A549 (cell line): ENCODE data around the gene RASGRP1. TPM values are rescaled to one million over a fixed set of nuclear protein-coding genes. Genes with fewer than 3 reads are reported as not detected.

Experiments
- ATAC-seq, 2 experiments: fragments of 200-7000 bp in 1 of 2; fragments of >200 bp in 1 of 2; cut with Nextera tagmentation in 1 of 2; cut with Tn5 transposase in 1 of 2; 3 replicates each; pipeline versions ENCODE4 v1.8.0 to v1.9.1; 2018 to 2020; ENCODE audit warnings: mild to moderate bottlenecking in 1 of 2, moderate library complexity in 1 of 2
- CTCF ChIA-PET: fragments of 300-600 bp; sonication (Branson Sonifier 250); formaldehyde crosslinking; extraction: SDS; loops from one replicate; lab custom pipeline; 2021; ENCODE audit warnings: antibody characterized with exemption, inconsistent platforms; lab: Yijun Ruan, JAX
- POLR2A ChIA-PET: fragments of 350-600 bp; formaldehyde crosslinking; extraction: SDS; loops from one replicate; lab custom pipeline; 2021; ENCODE audit warnings: antibody characterized with exemption, inconsistent platforms; lab: Yijun Ruan, JAX
- DNase-seq, 2 experiments: peaks; one replicate each; pipeline versions ENCODE4 v3.0.0 to v3.0.0-alpha.2; 2011 to 2016; ENCODE audit warnings: low read depth in 1 of 2, low spot score in 1 of 2
- FAIRE-seq: peaks from 2 replicates; lab custom pipeline; 2011; peaks lifted over from hg19 to GRCh38; lab: Jason Lieb, UNC
- H3K27ac ChIP-seq, 2 experiments: fragments of >200 bp; sonication (Bioruptor Twin); formaldehyde crosslinking; 3 replicates each; pipeline ENCODE4 v1.5.1; 2016 to 2017
- H3K4me1 ChIP-seq: fragments of >200 bp; sonication (Bioruptor Twin); formaldehyde crosslinking; 3 replicates; pipeline ENCODE4 v1.6.1; 2016
- H3K4me2 ChIP-seq: fragments of >200 bp; sonication (Bioruptor Twin); formaldehyde crosslinking; 3 replicates; pipeline ENCODE4 v1.6.1; 2016
- H3K4me3 ChIP-seq: fragments of >200 bp; sonication (Bioruptor Twin); formaldehyde crosslinking; 3 replicates; pipeline ENCODE4 v1.5.1; 2016
- H3K9me3 ChIP-seq: fragments of >200 bp; sonication (Bioruptor Twin); formaldehyde crosslinking; 3 replicates; pipeline ENCODE4 v1.6.1; 2016
- BCL3 ChIP-seq: fragments of >200 bp; sonication (Bioruptor Twin); formaldehyde crosslinking; IDR thresholded peaks from 3 replicates; pipeline ENCODE4 v1.6.1; 2016
- CHD2 ChIP-seq: fragments of 150-350 bp; IDR thresholded peaks from 2 replicates; pipeline ENCODE4 v1.6.1; 2014; ENCODE audit warnings: low read length; ENCODE audit not compliant: partially characterized antibody
- GATA3 ChIP-seq: IDR thresholded peaks from 2 replicates; pipeline ENCODE4 v1.6.1; 2012; ENCODE audit warnings: borderline replicate concordance
- HDAC2 ChIP-seq: fragments of 200-600 bp; sonication (generic); IDR thresholded peaks from 2 replicates; pipeline ENCODE4 v1.6.1; 2016
- HEYL ChIP-seq: fragments of 250-450 bp; sonication (Bioruptor Pico); IDR thresholded peaks from 2 replicates; pipeline ENCODE4 v1.8.0; 2021; ENCODE audit warnings: mild to moderate bottlenecking, moderate library complexity
- HOXA7 ChIP-seq: fragments of 250-450 bp; sonication (Bioruptor Pico); IDR thresholded peaks from 2 replicates; pipeline ENCODE4 v1.5.0; 2020; ENCODE audit warnings: mild to moderate bottlenecking, moderate library complexity
- JUN ChIP-seq, 2 experiments: fragments of >200 bp; sonication (Bioruptor Twin); formaldehyde crosslinking; IDR thresholded peaks; 2 replicates in 1 of 2; 3 replicates in 1 of 2; pipeline ENCODE4 v1.6.1; 2016 to 2017
- JUNB ChIP-seq: fragments of >200 bp; sonication (Bioruptor Twin); formaldehyde crosslinking; IDR thresholded peaks from 2 replicates; pipeline ENCODE4 v1.6.1; 2016
- KDM1A ChIP-seq: fragments of 200-600 bp; sonication (generic); IDR thresholded peaks from 2 replicates; pipeline ENCODE4 v1.6.1; 2016; ENCODE audit warnings: low read depth, mild to moderate bottlenecking
- MAX ChIP-seq: IDR thresholded peaks from 2 replicates; pipeline ENCODE4 v1.6.1; 2012
- MAZ ChIP-seq: fragments of 150-350 bp; IDR thresholded peaks from 2 replicates; pipeline ENCODE4 v1.6.1; 2014; ENCODE audit warnings: antibody characterized with exemption, low read depth, low read length, borderline replicate concordance
- MYC ChIP-seq: IDR thresholded peaks from 2 replicates; pipeline ENCODE4 v1.6.1; 2012; ENCODE audit warnings: mild to moderate bottlenecking, inconsistent platforms, low read length, improper control_type of control experiment, borderline replicate concordance
- NFE2L2 ChIP-seq: fragments of 150-350 bp; conservative IDR thresholded peaks from 2 replicates; pipeline ENCODE4 v1.6.1; 2014; ENCODE audit warnings: low read length
- PHF8 ChIP-seq: fragments of 200-600 bp; sonication (generic); IDR thresholded peaks from 2 replicates; pipeline ENCODE4 v1.6.1; 2016; ENCODE audit warnings: low read depth, mild to moderate bottlenecking, antibody characterized with exemption, moderate library complexity, borderline replicate concordance
- POLR2A ChIP-seq: IDR thresholded peaks from 2 replicates; pipeline ENCODE4 v1.6.1; 2012; ENCODE audit warnings: mild to moderate bottlenecking, low read length
- POLR2AphosphoS2 ChIP-seq: conservative IDR thresholded peaks from 2 replicates; pipeline ENCODE4 v1.6.1; 2012; ENCODE audit warnings: low read length, improper control_type of control experiment, inconsistent platforms
- RAD21 ChIP-seq, 2 experiments: fragments of >200 bp in 1 of 2; sonication (Bioruptor Twin) in 1 of 2; formaldehyde crosslinking in 1 of 2; IDR thresholded peaks in 1 of 2; conservative IDR thresholded peaks in 1 of 2; 2 replicates in 1 of 2; 3 replicates in 1 of 2; pipeline ENCODE4 v1.6.1; 2012 to 2018; ENCODE audit warnings: inconsistent platforms in 1 of 2
- RARB ChIP-seq: fragments of 250-450 bp; sonication (Bioruptor Pico); IDR thresholded peaks from 2 replicates; pipeline ENCODE4 v1.8.0; 2021; ENCODE audit warnings: mild to moderate bottlenecking, moderate library complexity
- RFX5 ChIP-seq: fragments of 450-650 bp; IDR thresholded peaks from 2 replicates; pipeline ENCODE4 v1.7.1; 2014; ENCODE audit warnings: antibody characterized with exemption, mild to moderate bottlenecking, moderate library complexity
- RNF2 ChIP-seq: fragments of 200-600 bp; sonication (generic); IDR thresholded peaks from 2 replicates; pipeline ENCODE4 v1.6.1; 2016; ENCODE audit warnings: low read depth, mild to moderate bottlenecking, antibody characterized with exemption, moderate library complexity, borderline replicate concordance
- SMC3 ChIP-seq: fragments of >200 bp; sonication (Bioruptor Twin); formaldehyde crosslinking; IDR thresholded peaks from 3 replicates; pipeline ENCODE4 v1.6.1; 2018; ENCODE audit warnings: inconsistent platforms
- SREBF2 ChIP-seq: fragments of 450-650 bp; IDR thresholded peaks from 2 replicates; pipeline ENCODE4 v1.6.1; 2014; ENCODE audit warnings: mild to moderate bottlenecking, moderate library complexity
- USF2 ChIP-seq: fragments of 450-650 bp; IDR thresholded peaks from 2 replicates; pipeline ENCODE4 v1.6.1; 2014; ENCODE audit warnings: antibody characterized with exemption
- ZNF302 ChIP-seq: fragments of 250-450 bp; sonication (Bioruptor Pico); IDR thresholded peaks from 2 replicates; pipeline ENCODE4 v1.9.0; 2021; ENCODE audit warnings: inconsistent platforms, mild to moderate bottlenecking, moderate library complexity
- ZSCAN20 ChIP-seq: fragments of 250-450 bp; sonication (Bioruptor Pico); IDR thresholded peaks from 2 replicates; pipeline ENCODE4 v1.8.0; 2022; ENCODE audit warnings: mild to moderate bottlenecking, moderate library complexity
- WGBS: methylation state at CpG from one replicate; pipeline ENCODE4 v1.1.6; 2017; ENCODE audit errors: missing lambda C conversion rate; 5-methylcytosine and 5-hydroxymethylcytosine counted together
- polyA plus RNA-seq, 4 experiments: library from polyadenylated mRNA; depleted of rRNA in 3 of 4; stranded (reverse); fragments of >200 nt; fragmentation: RNase III in 1 of 4; extraction: RNeasy Plus Mini Kit Qiagen cat#74134 plus additional on column Dnase treatment in 1 of 4; gene quantifications; 2 replicates in 3 of 4; 3 replicates in 1 of 4; pipeline ENCODE4 v1.2.3, GENCODE V29; 2011 to 2017
- TF ChIP-seq, protein P1 (sequence below): IDR thresholded peaks from 2 replicates; pipeline ENCODE4 v1.6.1; 2012; ENCODE audit warnings: low read depth, borderline replicate concordance
- TF ChIP-seq, protein P2 (sequence below): fragments of 150-350 bp; IDR thresholded peaks from 2 replicates; pipeline ENCODE4 v1.6.1; 2014; ENCODE audit warnings: low read depth, mild to moderate bottlenecking, low read length
- TF ChIP-seq, protein P3 (sequence below): IDR thresholded peaks from 2 replicates; pipeline ENCODE4 v1.6.1; 2012

RASGRP1 gene
- polyA plus RNA-seq, 2 of the 4 experiments (the other 2 are of a cell fraction): 0.70 to 1.2 TPM

DNA sequence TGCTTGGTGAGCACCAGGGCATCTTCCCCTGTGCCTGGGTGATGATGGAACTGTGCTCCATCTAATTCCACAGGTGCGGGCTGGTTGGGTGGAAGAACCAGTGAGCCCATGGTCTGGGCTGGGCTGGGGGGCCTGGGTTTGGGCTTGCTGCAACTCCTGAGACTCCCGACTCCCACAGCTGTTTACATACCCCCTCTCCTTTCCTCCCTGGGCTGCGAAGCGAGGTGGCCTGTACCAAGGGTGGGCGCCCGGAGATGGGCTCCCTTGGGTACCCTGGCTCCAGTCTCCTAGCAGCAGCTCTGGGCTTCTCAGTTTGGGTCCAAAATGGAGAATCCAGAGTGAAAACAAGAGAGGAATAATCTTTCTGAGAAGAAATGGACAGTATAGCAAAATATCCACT is 105.1 kb downstream of the RASGRP1 start:
- CTCF ChIA-PET: interaction anchor here (1.0 to 1.8 kb wide), 3 partner anchors 15 to 105 kb away, joined by 3 to 5 read pairs (median 3); partner anchors contain the start of gene RASGRP1
- TF ChIP-seq, protein P1, sequence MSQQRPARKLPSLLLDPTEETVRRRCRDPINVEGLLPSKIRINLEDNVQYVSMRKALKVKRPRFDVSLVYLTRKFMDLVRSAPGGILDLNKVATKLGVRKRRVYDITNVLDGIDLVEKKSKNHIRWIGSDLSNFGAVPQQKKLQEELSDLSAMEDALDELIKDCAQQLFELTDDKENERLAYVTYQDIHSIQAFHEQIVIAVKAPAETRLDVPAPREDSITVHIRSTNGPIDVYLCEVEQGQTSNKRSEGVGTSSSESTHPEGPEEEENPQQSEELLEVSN: no peak
- TF ChIP-seq HOXA7 (CRISPR knock-in tag): no peak
- TF ChIP-seq ZNF302 (CRISPR knock-in tag): no peak
- no peak for TF ChIP-seq HDAC2
- no peak for TF ChIP-seq HEYL
- no peak for TF ChIP-seq JUNB
- no peak for TF ChIP-seq SREBF2
- TF ChIP-seq POLR2AphosphoS2: no peak
- TF ChIP-seq RAD21 (conservative IDR thresholded peaks at IDR 0.05 in 1 of 2, IDR thresholded peaks at IDR 0.05 in 1 of 2): no peak
- no peak for TF ChIP-seq ZSCAN20
- no peak for TF ChIP-seq MAX
- TF ChIP-seq USF2: no peak
- TF ChIP-seq SMC3: no peak
- TF ChIP-seq, protein P2, sequence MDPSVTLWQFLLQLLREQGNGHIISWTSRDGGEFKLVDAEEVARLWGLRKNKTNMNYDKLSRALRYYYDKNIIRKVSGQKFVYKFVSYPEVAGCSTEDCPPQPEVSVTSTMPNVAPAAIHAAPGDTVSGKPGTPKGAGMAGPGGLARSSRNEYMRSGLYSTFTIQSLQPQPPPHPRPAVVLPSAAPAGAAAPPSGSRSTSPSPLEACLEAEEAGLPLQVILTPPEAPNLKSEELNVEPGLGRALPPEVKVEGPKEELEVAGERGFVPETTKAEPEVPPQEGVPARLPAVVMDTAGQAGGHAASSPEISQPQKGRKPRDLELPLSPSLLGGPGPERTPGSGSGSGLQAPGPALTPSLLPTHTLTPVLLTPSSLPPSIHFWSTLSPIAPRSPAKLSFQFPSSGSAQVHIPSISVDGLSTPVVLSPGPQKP: no peak
- Histone ChIP-seq H3K4me3 (no peak overlapping the region), H3K27ac (no peak overlapping the region), H3K4me2 (no peak overlapping the region), H3K4me1 (no peaks in the 10 kb centered on the region; the same call in 2 of the 3 replicates), H3K9me3 (no peaks in the 10 kb centered on the region)
- POLR2A ChIA-PET: no interaction called here
- no peak for FAIRE-seq
- WGBS: 96% methylated on average over 4 of the region's 6 CpGs
- no peak for ATAC-seq
- DNase-seq: no peak

- H3K4me2 ChIP-seq: no peak overlapping the region
- no peaks in the 10 kb centered on the region; the same call in 2 of the 3 replicates for H3K4me1 ChIP-seq
- ChIA-PET POLR2A (no interaction called here), CTCF (interaction anchor here (0.9 to 1.8 kb wide), 5 partner anchors 14 to 241 kb away, joined by 3 to 5 read pairs (median 3); no protein-coding TSS in a partner anchor)
- ATAC-seq: no peak
- no peak overlapping the region for H3K27ac ChIP-seq
- H3K4me3 ChIP-seq: no peak overlapping the region
- no peak for DNase-seq
- WGBS: 96% methylated on average over 4 of the region's 5 CpGs
- no peak for FAIRE-seq
- no peaks in the 10 kb centered on the region for H3K9me3 ChIP-seq
- TF ChIP-seq JUN (IDR thresholded peaks at IDR 0.05) (no peak), GATA3 (no peak), RARB (no peak), PHF8 (no peak), NFE2L2 (no peak), RFX5 (no peak), HOXA7 (CRISPR knock-in tag) (no peak), KDM1A (no peak), CHD2 (no peak), MYC (no peak), BCL3 (no peak), POLR2A (no peak), RNF2 (no peak), MAZ (no peak)
- TF ChIP-seq, protein P2: no peak
- TF ChIP-seq, protein P3, sequence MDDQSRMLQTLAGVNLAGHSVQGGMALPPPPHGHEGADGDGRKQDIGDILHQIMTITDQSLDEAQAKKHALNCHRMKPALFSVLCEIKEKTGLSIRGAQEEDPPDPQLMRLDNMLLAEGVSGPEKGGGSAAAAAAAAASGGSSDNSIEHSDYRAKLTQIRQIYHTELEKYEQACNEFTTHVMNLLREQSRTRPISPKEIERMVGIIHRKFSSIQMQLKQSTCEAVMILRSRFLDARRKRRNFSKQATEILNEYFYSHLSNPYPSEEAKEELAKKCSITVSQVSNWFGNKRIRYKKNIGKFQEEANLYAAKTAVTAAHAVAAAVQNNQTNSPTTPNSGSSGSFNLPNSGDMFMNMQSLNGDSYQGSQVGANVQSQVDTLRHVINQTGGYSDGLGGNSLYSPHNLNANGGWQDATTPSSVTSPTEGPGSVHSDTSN: no peak
These were observed 106.0 kb downstream of the RASGRP1 start for GRCh38 chr15:38458646-38459045.
